H9 (cell line): ENCODE measurements around the gene TKTL1. TPM values are rescaled to one million over a fixed set of nuclear protein-coding genes. Genes with fewer than 3 reads are reported as not detected.
"Not testable (repeated sequence)": the region's sequence is repeated elsewhere in the genome, so short reads cannot be mapped to it uniquely, and the experiment has no call there.

Experiments
- DNase-seq: peaks from one replicate; pipeline ENCODE4 v3.0.0-alpha.2; 2017
- H2AFZ ChIP-seq: one replicate; pipeline ENCODE4 v1.6.1; 2013; ENCODE audit warnings: mild to moderate bottlenecking, low read length, control low read depth, moderate library complexity
- H2AK5ac ChIP-seq: 2 replicates; pipeline ENCODE4 v1.6.1; 2013; ENCODE audit warnings: low read length, control low read depth, mixed read lengths; ENCODE audit not compliant: insufficient read length
- H2BK120ac ChIP-seq: one replicate; pipeline ENCODE4 v1.6.1; 2013; ENCODE audit warnings: low read depth, mild to moderate bottlenecking, low read length, control low read depth, inconsistent platforms; ENCODE audit not compliant: poor library complexity, severe bottlenecking
- H2BK12ac ChIP-seq: 2 replicates; pipeline ENCODE4 v1.6.1; 2013; ENCODE audit warnings: low read length, control low read depth, mixed read lengths, low read depth; ENCODE audit not compliant: insufficient read length
- H2BK15ac ChIP-seq: 2 replicates; pipeline ENCODE4 v1.6.1; 2013; ENCODE audit warnings: low read depth, low read length, control low read depth
- H2BK20ac ChIP-seq: one replicate; pipeline ENCODE4 v1.6.1; 2013; ENCODE audit warnings: low read depth, mild to moderate bottlenecking, low read length, control low read depth, inconsistent platforms; ENCODE audit not compliant: poor library complexity, severe bottlenecking
- H2BK5ac ChIP-seq: 2 replicates; pipeline ENCODE4 v1.6.1; 2013; ENCODE audit warnings: low read length, control low read depth, mixed read lengths; ENCODE audit not compliant: insufficient read length
- H3K14ac ChIP-seq: 2 replicates; pipeline ENCODE4 v1.6.1; 2013; ENCODE audit warnings: low read length, control low read depth; ENCODE audit not compliant: insufficient read depth
- H3K18ac ChIP-seq: 2 replicates; pipeline ENCODE4 v1.6.1; 2013; ENCODE audit warnings: low read depth, mild to moderate bottlenecking, mixed read lengths, low read length, control low read depth; ENCODE audit not compliant: insufficient read length
- H3K23ac ChIP-seq: 2 replicates; pipeline ENCODE4 v1.6.1; 2013; ENCODE audit warnings: low read length, control low read depth, mixed read lengths, low read depth; ENCODE audit not compliant: insufficient read length
- H3K23me2 ChIP-seq: 2 replicates; pipeline ENCODE4 v1.6.1; 2013; ENCODE audit warnings: low read depth, mild to moderate bottlenecking, mixed read lengths, low read length, control low read depth; ENCODE audit not compliant: insufficient read length, poor library complexity, severe bottlenecking
- H3K27ac ChIP-seq: 2 replicates; pipeline ENCODE4 v1.5.1; 2013; ENCODE audit warnings: low read length, control low read depth, mixed read lengths, low read depth; ENCODE audit not compliant: insufficient read length
- H3K27me3 ChIP-seq: 2 replicates; pipeline ENCODE4 v1.6.1; 2013; ENCODE audit warnings: low read length, control low read depth, inconsistent platforms; ENCODE audit not compliant: insufficient read depth
- H3K4ac ChIP-seq: 2 replicates; pipeline ENCODE4 v1.6.1; 2013; ENCODE audit warnings: low read depth, mild to moderate bottlenecking, control low read depth, inconsistent platforms, low read length, moderate library complexity
- H3K4me1 ChIP-seq: 2 replicates; pipeline ENCODE4 v1.6.1; 2013; ENCODE audit warnings: low read length, control low read depth, inconsistent platforms; ENCODE audit not compliant: insufficient read depth
- H3K4me2 ChIP-seq: 2 replicates; pipeline ENCODE4 v1.6.1; 2013; ENCODE audit warnings: low read length, control low read depth, mixed read lengths; ENCODE audit not compliant: insufficient read length, insufficient read depth
- H3K56ac ChIP-seq: 2 replicates; pipeline ENCODE4 v1.6.1; 2013; ENCODE audit warnings: low read depth, mild to moderate bottlenecking, mixed read lengths, low read length, control low read depth; ENCODE audit not compliant: insufficient read length
- H3K79me1 ChIP-seq: 2 replicates; pipeline ENCODE4 v1.6.1; 2013; ENCODE audit warnings: low read depth, mild to moderate bottlenecking, moderate library complexity, low read length, control low read depth, inconsistent platforms; ENCODE audit not compliant: insufficient read depth, poor library complexity, severe bottlenecking
- H3K79me2 ChIP-seq: 2 replicates; pipeline ENCODE4 v1.6.1; 2013; ENCODE audit warnings: low read length, control low read depth, inconsistent platforms; ENCODE audit not compliant: insufficient read depth
- H3K9ac ChIP-seq: 2 replicates; pipeline ENCODE4 v1.6.1; 2013; ENCODE audit warnings: low read length, control low read depth, mixed read lengths; ENCODE audit not compliant: insufficient read length; ENCODE audit errors: extremely low read depth
- H3K9me3 ChIP-seq: one replicate; pipeline ENCODE4 v1.6.1; 2013; ENCODE audit warnings: low read depth, low read length, inconsistent platforms; ENCODE audit not compliant: control insufficient read depth
- H3T11ph ChIP-seq: one replicate; pipeline ENCODE4 v1.6.1; 2013; ENCODE audit warnings: mild to moderate bottlenecking, low read length, control low read depth, inconsistent platforms
- H4K20me1 ChIP-seq: one replicate; pipeline ENCODE4 v1.6.1; 2013; ENCODE audit not compliant: control insufficient read depth, insufficient read length, insufficient read depth
- H4K5ac ChIP-seq: 2 replicates; pipeline ENCODE4 v1.6.1; 2013; ENCODE audit warnings: low read depth, mild to moderate bottlenecking, mixed read lengths, low read length, control low read depth; ENCODE audit not compliant: insufficient read length
- H4K8ac ChIP-seq: replicated peaks from 2 replicates; pipeline ENCODE4 v1.6.1; 2013; ENCODE audit warnings: low read length, control low read depth, mixed read lengths, low read depth; ENCODE audit not compliant: insufficient read length
- H4K91ac ChIP-seq: 2 replicates; pipeline ENCODE4 v1.6.1; 2013; ENCODE audit warnings: low read depth, mild to moderate bottlenecking, moderate library complexity, mixed read lengths, low read length, control low read depth; ENCODE audit not compliant: insufficient read length
- H3K27ac Mint-ChIP-seq, 3 experiments: 2 replicates in 2 of 3; 3 replicates in 1 of 3; pipeline ENCODE4 v1.8.0; 2020 to 2021; ENCODE audit warnings: mixed read lengths in 3 of 3, mild to moderate bottlenecking in 1 of 3, moderate library complexity in 1 of 3
- H3K27me3 Mint-ChIP-seq: 2 replicates; pipeline ENCODE4 v1.8.0; 2021; ENCODE audit warnings: low read depth, mild to moderate bottlenecking, moderate library complexity, mixed read lengths
- H3K36me3 Mint-ChIP-seq, 3 experiments: 2 replicates in 2 of 3; 3 replicates in 1 of 3; pipeline ENCODE4 v1.8.0; 2020 to 2021; ENCODE audit warnings: low read depth in 3 of 3, mixed read lengths in 3 of 3; ENCODE audit not compliant: insufficient read depth in 1 of 3
- H3K4me1 Mint-ChIP-seq, 2 experiments: 2 replicates each; pipeline ENCODE4 v1.8.0; 2020; ENCODE audit warnings: mixed read lengths in 2 of 2
- H3K4me3 Mint-ChIP-seq, 2 experiments: 2 replicates in 1 of 2; 3 replicates in 1 of 2; pipeline ENCODE4 v1.8.0; 2020 to 2021; ENCODE audit warnings: mild to moderate bottlenecking in 2 of 2, mixed read lengths in 2 of 2, moderate library complexity in 1 of 2
- H3K9me3 Mint-ChIP-seq, 2 experiments: 2 replicates in 1 of 2; 3 replicates in 1 of 2; pipeline ENCODE4 v1.8.0; 2020; ENCODE audit warnings: mild to moderate bottlenecking in 2 of 2, mixed read lengths in 2 of 2, moderate library complexity in 1 of 2
- WGBS: extraction: QIAGEN DNeasy Blood & Tissue Kit; methylation state at CpG from one replicate; pipeline ENCODE4 v1.1.7; 2013; ENCODE audit warnings: missing lambda C conversion rate, low lambda C conversion rate, mixed read lengths; ENCODE audit not compliant: insufficient read length; ENCODE audit errors: extremely low coverage; 5-methylcytosine and 5-hydroxymethylcytosine counted together
- total RNA-seq: library from RNA; stranded (reverse); gene quantifications from 2 replicates; pipeline ENCODE4 v1.2.1, GENCODE V29; 2021

The TKTL1 gene
- total RNA-seq, 1 experiment from 2014 or later: not detected

DNA sequence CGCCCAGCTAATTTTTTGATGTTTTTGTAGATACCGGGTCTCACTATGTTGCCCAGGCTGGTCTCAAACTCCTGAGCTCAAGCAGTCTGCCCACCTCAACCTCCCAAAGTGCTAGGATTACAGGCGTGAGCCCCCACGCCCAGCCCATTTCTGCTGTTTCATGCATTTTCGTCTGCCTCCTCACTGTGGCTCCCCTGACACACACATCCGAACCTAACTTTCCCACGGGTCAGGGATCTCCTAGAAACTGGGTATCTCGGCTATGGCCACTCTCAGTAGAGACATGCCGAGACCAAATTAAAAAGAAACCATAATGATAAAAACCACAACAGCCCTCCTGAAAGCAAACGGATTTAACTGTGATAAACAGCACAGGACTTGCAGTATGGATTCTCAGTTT lies 47.5 kb upstream of the TKTL1 start:
- H3K56ac ChIP-seq, H2BK20ac ChIP-seq, H3K79me2 ChIP-seq, H3K4me1 Mint-ChIP-seq, DNase-seq, H3K23ac ChIP-seq, H3K27ac Mint-ChIP-seq, H3K18ac ChIP-seq, H4K91ac ChIP-seq, H3K27me3 Mint-ChIP-seq, H3T11ph ChIP-seq, H4K20me1 ChIP-seq, H3K79me1 ChIP-seq, H2BK12ac ChIP-seq, H2BK5ac ChIP-seq, H3K9me3 ChIP-seq, H4K5ac ChIP-seq, H3K23me2 ChIP-seq, H3K4ac ChIP-seq, H3K14ac ChIP-seq, H3K36me3 Mint-ChIP-seq, H3K4me1 ChIP-seq, H3K27ac ChIP-seq, H2AK5ac ChIP-seq, H3K27me3 ChIP-seq, H4K8ac ChIP-seq, H3K4me2 ChIP-seq, H3K4me3 Mint-ChIP-seq, H2BK15ac ChIP-seq, H2BK120ac ChIP-seq, H2AFZ ChIP-seq, H3K9me3 Mint-ChIP-seq, H3K9ac ChIP-seq: not testable (repeated sequence)
- no CpG with 5 or more reads among the region's 10 CpGs for WGBS

DNA sequence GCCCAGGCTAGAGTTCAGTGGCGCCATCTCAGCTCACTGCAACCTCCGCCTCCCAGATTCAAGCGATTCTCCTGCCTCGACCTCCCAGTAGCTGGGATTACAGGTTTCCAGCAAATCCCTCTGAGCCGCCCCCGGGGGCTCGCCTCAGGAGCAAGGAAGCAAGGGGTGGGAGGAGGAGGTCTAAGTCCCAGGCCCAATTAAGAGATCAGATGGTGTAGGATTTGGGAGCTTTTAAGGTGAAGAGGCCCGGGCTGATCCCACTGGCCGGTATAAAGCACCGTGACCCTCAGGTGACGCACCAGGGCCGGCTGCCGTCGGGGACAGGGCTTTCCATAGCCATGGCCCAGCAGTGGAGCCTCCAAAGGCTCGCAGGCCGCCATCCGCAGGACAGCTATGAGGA lies 38.3 kb upstream of the TKTL1 start, which contains the start of gene OPN1MW3:
OPN1MW3 (plus strand) TSS at position 301 of the 400 bp plus-strand sequence; CDS start at position 339, 38 bp downstream.
- H3K4me1 ChIP-seq, H4K5ac ChIP-seq, H2AFZ ChIP-seq: not testable (repeated sequence)

More for the DNA sequence above, 38.3 kb upstream of the TKTL1 start, which contains the start of gene OPN1MW3:
- not testable (repeated sequence) for H2BK12ac ChIP-seq, H2BK5ac ChIP-seq, H2BK15ac ChIP-seq, H3K4ac ChIP-seq, H3K4me2 ChIP-seq, H3K4me3 Mint-ChIP-seq, H3K23ac ChIP-seq, H4K8ac ChIP-seq, H3K18ac ChIP-seq, DNase-seq, H3K79me1 ChIP-seq, H3K27ac ChIP-seq, H2BK120ac ChIP-seq, H3K56ac ChIP-seq, H3K9ac ChIP-seq, H3K9me3 ChIP-seq, H3K14ac ChIP-seq, H4K20me1 ChIP-seq, H2AK5ac ChIP-seq, H3K36me3 Mint-ChIP-seq, H2BK20ac ChIP-seq, H3K79me2 ChIP-seq, H3K27ac Mint-ChIP-seq, H3K27me3 ChIP-seq, H3K27me3 Mint-ChIP-seq, H3K9me3 Mint-ChIP-seq, H3K4me1 Mint-ChIP-seq, H3T11ph ChIP-seq, H3K23me2 ChIP-seq, H4K91ac ChIP-seq
- no CpG with 5 or more reads among the region's 17 CpGs for WGBS
